ENCODE data around the gene RAMAC.

Gene RAMAC

DNA sequence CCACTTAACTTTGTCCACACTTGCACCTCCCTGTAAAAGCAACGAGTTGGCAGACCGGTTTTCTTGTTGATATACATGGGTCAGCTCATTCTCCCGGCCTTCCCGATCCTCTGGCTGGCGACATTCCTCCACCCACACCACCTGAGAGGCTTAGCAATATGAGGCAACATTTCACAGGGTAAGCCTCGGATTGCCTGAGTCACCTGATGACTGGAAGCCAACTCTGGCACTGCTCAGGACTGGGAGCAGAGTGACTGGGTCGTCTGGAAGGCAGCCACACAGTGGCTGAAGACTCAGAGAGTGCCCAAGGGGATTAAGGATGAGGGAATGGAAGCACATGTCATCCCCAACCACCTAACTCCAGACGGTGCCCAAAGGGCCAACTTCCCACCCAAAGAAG, 43.3 kb upstream of the RAMAC start:
- Histone ChIP-seq H3K9me3 (ENCODE audit: control insufficient read depth, insufficient read depth, low read length) (no peaks in the 10 kb centered on the region), H3F3A (ENCODE audit: control insufficient read depth, insufficient read depth) (no peaks in the 10 kb centered on the region), H3K9me2 (replicated peaks; ENCODE audit: control insufficient read depth, low read length) (no peaks in the 10 kb centered on the region), H3K4me3 (ENCODE audit: low read length) (no peak overlapping the region), H3K36me3 (ENCODE audit: control insufficient read depth, low read length) (no peaks in the 10 kb centered on the region), H3K27ac (ENCODE audit: low read depth, low read length) (no peak overlapping the region), H3K4me2 (ENCODE audit: low read length) (no peak overlapping the region), H3K4me1 (ENCODE audit: control insufficient read depth, low read length) (peaks cover 13% of the 10 kb centered on the region), H4K20me1 (ENCODE audit: control insufficient read depth, insufficient read depth, low read depth, low read length) (no peaks in the 10 kb centered on the region), H3K79me2 (ENCODE audit: control insufficient read depth, low read length) (no peaks in the 10 kb centered on the region), H3K27me3 (ENCODE audit: control insufficient read depth, low read length) (peaks cover 22% of the 10 kb centered on the region)
- no peak for TF ChIP-seq CTCF (IDR thresholded peaks at IDR 0.05; ENCODE audit: low read depth, low read length, poor library complexity, severe bottlenecking)
- TF ChIP-seq EZH2phosphoT487 (IDR thresholded peaks at IDR 0.05; ENCODE audit: borderline replicate concordance, low read length): no peak

GRCh38 chr15:82943176-82943575, 42.8 kb upstream of the RAMAC start:
- Histone ChIP-seq H3K4me2 (ENCODE audit: low read length) (no peak overlapping the region), H3K4me1 (ENCODE audit: control insufficient read depth, low read length) (peaks cover 13% of the 10 kb centered on the region), H3F3A (ENCODE audit: control insufficient read depth, insufficient read depth) (no peaks in the 10 kb centered on the region), H3K27me3 (ENCODE audit: control insufficient read depth, low read length) (peaks cover 23% of the 10 kb centered on the region), H3K4me3 (ENCODE audit: low read length) (no peak overlapping the region), H3K9me2 (replicated peaks; ENCODE audit: control insufficient read depth, low read length) (no peaks in the 10 kb centered on the region), H3K79me2 (ENCODE audit: control insufficient read depth, low read length) (no peaks in the 10 kb centered on the region), H4K20me1 (ENCODE audit: control insufficient read depth, insufficient read depth, low read depth, low read length) (no peaks in the 10 kb centered on the region), H3K9me3 (ENCODE audit: control insufficient read depth, insufficient read depth, low read length) (no peaks in the 10 kb centered on the region), H3K36me3 (ENCODE audit: control insufficient read depth, low read length) (no peaks in the 10 kb centered on the region), H3K27ac (ENCODE audit: low read depth, low read length) (no peak overlapping the region)
- TF ChIP-seq EZH2phosphoT487 (IDR thresholded peaks at IDR 0.05; ENCODE audit: borderline replicate concordance, low read length): no peak
- TF ChIP-seq CTCF (IDR thresholded peaks at IDR 0.05; ENCODE audit: low read depth, low read length, poor library complexity, severe bottlenecking): no peak

DNA sequence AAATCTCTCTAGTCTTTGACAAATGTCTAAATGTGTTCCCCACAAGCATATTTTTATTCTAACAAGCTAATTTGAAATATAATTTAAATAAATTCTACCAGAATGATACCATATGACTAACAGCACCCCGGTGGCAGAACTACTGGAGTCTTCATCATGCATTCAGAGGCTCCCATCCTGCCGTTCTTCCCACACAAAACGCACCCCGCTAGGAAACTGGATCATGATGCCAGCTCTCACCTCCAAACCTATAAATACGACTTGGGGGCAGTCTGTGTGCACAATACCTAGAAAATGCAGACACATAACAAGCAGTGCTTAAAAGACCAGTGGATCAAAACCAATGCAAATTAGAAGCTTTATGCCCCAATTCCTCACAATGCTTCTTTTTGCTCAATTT, 42.0 kb upstream of the RAMAC start:
- no peaks in the 10 kb centered on the region for H3F3A ChIP-seq (ENCODE audit: control insufficient read depth, insufficient read depth)
- peaks cover 13% of the 10 kb centered on the region for H3K4me1 ChIP-seq (ENCODE audit: control insufficient read depth, low read length)
- H3K9me2 ChIP-seq (replicated peaks; ENCODE audit: control insufficient read depth, low read length): no peaks in the 10 kb centered on the region
- TF ChIP-seq CTCF (IDR thresholded peaks at IDR 0.05; ENCODE audit: low read depth, low read length, poor library complexity, severe bottlenecking): no peak
- no peak for TF ChIP-seq EZH2phosphoT487 (IDR thresholded peaks at IDR 0.05; ENCODE audit: borderline replicate concordance, low read length)
- no peak overlapping the region for H3K4me3 ChIP-seq (ENCODE audit: low read length)
- no peaks in the 10 kb centered on the region for H3K36me3 ChIP-seq (ENCODE audit: control insufficient read depth, low read length)
- no peaks in the 10 kb centered on the region for H3K9me3 ChIP-seq (ENCODE audit: control insufficient read depth, insufficient read depth, low read length)
- H3K27me3 ChIP-seq (ENCODE audit: control insufficient read depth, low read length): peaks cover 28% of the 10 kb centered on the region
- no peaks in the 10 kb centered on the region for H4K20me1 ChIP-seq (ENCODE audit: control insufficient read depth, insufficient read depth, low read depth, low read length)
- H3K4me2 ChIP-seq (ENCODE audit: low read length): no peak overlapping the region
- no peak overlapping the region for H3K27ac ChIP-seq (ENCODE audit: low read depth, low read length)
- no peaks in the 10 kb centered on the region for H3K79me2 ChIP-seq (ENCODE audit: control insufficient read depth, low read length)

GRCh38 chr15:82944821-82945220, 41.2 kb upstream of the RAMAC start:
- H3K36me3 ChIP-seq (ENCODE audit: control insufficient read depth, low read length): no peaks in the 10 kb centered on the region
- peaks cover 13% of the 10 kb centered on the region for H3K4me1 ChIP-seq (ENCODE audit: control insufficient read depth, low read length)
- no peak for TF ChIP-seq CTCF (IDR thresholded peaks at IDR 0.05; ENCODE audit: low read depth, low read length, poor library complexity, severe bottlenecking)
- TF ChIP-seq EZH2phosphoT487 (IDR thresholded peaks at IDR 0.05; ENCODE audit: borderline replicate concordance, low read length): no peak
- peaks cover 30% of the 10 kb centered on the region for H3K27me3 ChIP-seq (ENCODE audit: control insufficient read depth, low read length)
- no peaks in the 10 kb centered on the region for H3F3A ChIP-seq (ENCODE audit: control insufficient read depth, insufficient read depth)
- H3K9me2 ChIP-seq (replicated peaks; ENCODE audit: control insufficient read depth, low read length): no peaks in the 10 kb centered on the region
- no peak overlapping the region for H3K27ac ChIP-seq (ENCODE audit: low read depth, low read length)
- no peaks in the 10 kb centered on the region for H4K20me1 ChIP-seq (ENCODE audit: control insufficient read depth, insufficient read depth, low read depth, low read length)
- no peaks in the 10 kb centered on the region for H3K9me3 ChIP-seq (ENCODE audit: control insufficient read depth, insufficient read depth, low read length)
- H3K79me2 ChIP-seq (ENCODE audit: control insufficient read depth, low read length): no peaks in the 10 kb centered on the region
- no peak overlapping the region for H3K4me3 ChIP-seq (ENCODE audit: low read length)
- no peak overlapping the region for H3K4me2 ChIP-seq (ENCODE audit: low read length)

Measured in DOHH2 (cell line).